ENCODE measurements around the gene CNTFR. TPM values are rescaled to one million over a fixed set of nuclear protein-coding genes. Genes with fewer than 3 reads are reported as not detected.

The CNTFR gene
- total RNA-seq, 1 experiment from 2014 or later, result 2.7 TPM

DNA sequence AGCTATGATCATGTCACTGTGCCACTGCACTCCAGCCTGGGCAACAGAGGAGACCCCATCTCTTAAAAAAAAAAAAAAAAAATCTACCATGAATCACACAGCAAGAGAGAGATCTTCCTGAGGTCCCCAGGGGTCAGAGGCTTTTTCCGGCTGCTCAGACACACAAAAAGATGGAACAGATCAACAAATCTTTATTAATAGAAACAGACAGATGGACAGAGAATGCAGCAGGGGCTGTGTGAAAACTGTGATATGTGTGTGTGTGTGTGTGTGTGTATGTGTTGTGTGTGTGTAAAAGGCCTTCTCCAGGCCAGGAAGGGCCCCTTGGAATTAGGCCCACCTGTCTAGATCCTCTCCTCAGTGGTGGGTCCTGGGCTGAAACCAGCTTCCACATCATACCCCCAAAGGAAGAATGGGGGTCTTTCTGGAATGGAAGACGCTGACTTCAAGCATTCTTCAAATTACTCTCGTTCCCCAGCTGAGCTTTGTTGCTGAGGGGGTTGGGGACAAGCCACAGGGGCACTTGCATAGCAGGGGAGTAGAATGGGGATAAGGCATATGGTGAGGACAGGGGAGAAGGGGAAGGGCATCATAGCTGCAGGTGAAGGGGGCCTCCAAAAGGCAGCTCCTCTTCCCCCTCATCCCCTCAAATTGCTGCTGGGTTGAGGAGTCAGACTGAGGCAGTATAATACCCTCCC is 45.2 kb upstream of the CNTFR start:
- ATAC-seq, result no peak
- Histone ChIP-seq H3K9me3 (ENCODE audit: control insufficient read depth, insufficient read depth, low read depth, low read length) (no peaks in the 10 kb centered on the region), H3K36me3 (ENCODE audit: control insufficient read depth, insufficient read depth, low read length) (no peaks in the 10 kb centered on the region), H3K4me1 (ENCODE audit: control insufficient read depth, insufficient read depth, low read length) (peaks cover 13% of the 10 kb centered on the region), H3K27me3 (ENCODE audit: control insufficient read depth, insufficient read depth, low read length) (no peaks in the 10 kb centered on the region; the same call in 1 of the 2 replicates), H3K4me3 (ENCODE audit: low read depth in 2 of 2, low read length in 2 of 2) (no peak overlapping the region), H3K27ac (ENCODE audit: low read length) (no peak overlapping the region)
- intact Hi-C loops (cut with micrococcal nuclease; ENCODE audit: unreplicated experiment), result loop anchor here (1.0 kb wide), 1 partner anchor 21 kb away; no protein-coding TSS in a partner anchor
- no peak for TF ChIP-seq SIN3A (IDR thresholded peaks at IDR 0.05; ENCODE audit: borderline replicate concordance, insufficient read depth, low read depth, low read length)
- TF ChIP-seq POLR2AphosphoS5 (IDR thresholded peaks at IDR 0.05; ENCODE audit: low read depth, low read length), result 0 out of 2 replicates have a peak, but pooled peaks have one; percentile 23
- DNase-seq (ENCODE audit: low read depth, low spot score), result no peak
- in situ Hi-C loops (cut with HindIII; ENCODE audit: low pct_unique_long_range_greater_than_20kb, low sequenced_read_pairs), result no loop called here
- TSS peak; percentile 94 for BruUV-seq (replicated peaks)
- CTCF ChIA-PET, result interaction anchor here (1.0 to 1.8 kb wide), 6 partner anchors 15 to 31 kb away, joined by 3 to 8 read pairs (median 6); partner anchors contain the start of gene RPP25L
- POLR2A ChIA-PET, result interaction anchor here (0.6 to 0.7 kb wide), 3 partner anchors 15 to 523 kb away, joined by 6 to 11 read pairs (median 8); partner anchors contain the start of gene DCTN3

DNA sequence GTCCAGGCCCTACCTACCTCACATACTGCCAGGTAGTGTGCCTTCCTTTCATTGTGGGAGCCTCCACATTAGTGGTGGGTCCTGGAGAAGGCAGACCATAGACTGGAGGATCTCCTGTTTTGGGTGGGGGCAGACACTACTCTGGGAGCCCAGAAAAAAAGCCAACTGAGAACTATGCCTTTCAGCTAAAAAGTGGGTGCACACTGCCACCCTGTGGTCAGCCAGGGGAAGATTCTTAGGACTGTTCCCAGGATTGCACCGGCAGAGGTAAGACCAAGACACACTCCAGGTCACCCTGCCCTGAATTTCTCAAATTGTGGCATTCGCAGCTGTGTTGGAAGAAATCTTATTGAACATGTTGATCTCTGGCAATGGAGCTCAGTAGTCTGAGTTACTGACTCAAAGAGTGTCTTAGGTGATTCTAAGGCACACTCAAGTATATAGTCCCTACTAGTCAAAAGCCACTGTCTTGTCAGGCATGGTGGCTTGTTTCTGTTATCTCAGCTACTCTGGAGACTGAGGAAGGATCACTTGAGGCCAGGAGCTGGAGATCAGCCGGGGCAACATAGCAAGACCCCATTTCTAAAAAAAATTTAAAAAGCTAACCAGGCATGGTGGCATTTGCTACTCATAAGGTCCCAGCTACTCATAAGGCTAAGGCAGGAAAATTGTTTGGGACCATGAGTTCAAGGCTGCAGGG is 44.5 kb upstream of the CNTFR start:
- no TSS peak for BruUV-seq (replicated peaks)
- Histone ChIP-seq H3K27me3 (ENCODE audit: control insufficient read depth, insufficient read depth, low read length) (peaks cover 6% of the 10 kb centered on the region), H3K27ac (ENCODE audit: low read length) (no peak overlapping the region), H3K9me3 (ENCODE audit: control insufficient read depth, insufficient read depth, low read depth, low read length) (no peaks in the 10 kb centered on the region), H3K36me3 (ENCODE audit: control insufficient read depth, insufficient read depth, low read length) (no peaks in the 10 kb centered on the region), H3K4me1 (ENCODE audit: control insufficient read depth, insufficient read depth, low read length) (peaks cover 13% of the 10 kb centered on the region), H3K4me3 (ENCODE audit: low read depth in 2 of 2, low read length in 2 of 2) (no peak overlapping the region)
- ATAC-seq (peak; percentile 55), DNase-seq (ENCODE audit: low read depth, low spot score) (peak; percentile 65)
- intact Hi-C loops (cut with micrococcal nuclease; ENCODE audit: unreplicated experiment), result loop anchor here (1.0 kb wide), 1 partner anchor 21 kb away; no protein-coding TSS in a partner anchor
- CTCF ChIA-PET, result interaction anchor here (0.5 to 1.8 kb wide), 8 partner anchors 11 to 450 kb away, joined by 3 to 8 read pairs (median 6); partner anchors contain the start of gene RPP25L
- in situ Hi-C loops (cut with HindIII; ENCODE audit: low pct_unique_long_range_greater_than_20kb, low sequenced_read_pairs), result no loop called here
- TF ChIP-seq POLR2AphosphoS5 (IDR thresholded peaks at IDR 0.05; ENCODE audit: low read depth, low read length), result no peak
- TF ChIP-seq, protein P1, sequence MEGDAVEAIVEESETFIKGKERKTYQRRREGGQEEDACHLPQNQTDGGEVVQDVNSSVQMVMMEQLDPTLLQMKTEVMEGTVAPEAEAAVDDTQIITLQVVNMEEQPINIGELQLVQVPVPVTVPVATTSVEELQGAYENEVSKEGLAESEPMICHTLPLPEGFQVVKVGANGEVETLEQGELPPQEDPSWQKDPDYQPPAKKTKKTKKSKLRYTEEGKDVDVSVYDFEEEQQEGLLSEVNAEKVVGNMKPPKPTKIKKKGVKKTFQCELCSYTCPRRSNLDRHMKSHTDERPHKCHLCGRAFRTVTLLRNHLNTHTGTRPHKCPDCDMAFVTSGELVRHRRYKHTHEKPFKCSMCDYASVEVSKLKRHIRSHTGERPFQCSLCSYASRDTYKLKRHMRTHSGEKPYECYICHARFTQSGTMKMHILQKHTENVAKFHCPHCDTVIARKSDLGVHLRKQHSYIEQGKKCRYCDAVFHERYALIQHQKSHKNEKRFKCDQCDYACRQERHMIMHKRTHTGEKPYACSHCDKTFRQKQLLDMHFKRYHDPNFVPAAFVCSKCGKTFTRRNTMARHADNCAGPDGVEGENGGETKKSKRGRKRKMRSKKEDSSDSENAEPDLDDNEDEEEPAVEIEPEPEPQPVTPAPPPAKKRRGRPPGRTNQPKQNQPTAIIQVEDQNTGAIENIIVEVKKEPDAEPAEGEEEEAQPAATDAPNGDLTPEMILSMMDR (IDR thresholded peaks at IDR 0.05), result peak; percentile 95
- POLR2A ChIA-PET, result interaction anchor here (0.6 to 0.7 kb wide), 4 partner anchors 14 to 523 kb away, joined by 3 to 11 read pairs (median 7); partner anchors contain the start of gene DCTN3

DNA sequence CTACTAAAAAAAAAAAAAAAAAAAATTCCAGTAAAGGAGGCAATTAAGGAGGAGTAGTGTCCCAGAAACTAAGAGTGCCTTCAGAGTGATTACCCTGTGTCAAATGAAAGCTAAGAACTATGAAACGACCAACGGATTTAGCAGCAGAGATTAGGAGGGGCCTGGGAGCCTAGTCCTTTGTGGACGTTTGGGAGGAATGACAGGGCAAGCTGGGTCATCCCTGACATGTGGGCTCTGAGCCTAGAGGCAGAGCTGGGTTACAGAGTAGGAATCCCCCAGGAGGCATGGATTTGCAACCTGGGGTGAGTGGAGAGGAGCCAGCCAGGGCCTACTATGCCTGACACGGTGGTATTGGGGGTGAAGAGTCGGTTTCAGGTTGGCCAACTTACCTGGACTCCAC is 43.6 kb upstream of the CNTFR start:
- TF ChIP-seq, protein P1 (IDR thresholded peaks at IDR 0.05), result no peak
- TF ChIP-seq REST (IDR thresholded peaks at IDR 0.05; ENCODE audit: insufficient read depth in 1 of 2, low read depth in 2 of 2, low read length in 1 of 2) (no peak), POLR2AphosphoS5 (IDR thresholded peaks at IDR 0.05; ENCODE audit: low read depth, low read length) (no peak), SIN3A (IDR thresholded peaks at IDR 0.05; ENCODE audit: borderline replicate concordance, insufficient read depth, low read depth, low read length) (no peak), TCF7L2 (IDR thresholded peaks at IDR 0.05; ENCODE audit: low read depth, low read length) (no peak)
- ChIA-PET POLR2A (interaction anchor here (0.6 kb wide), 1 partner anchor 356 kb away, joined by 3 read pairs; no protein-coding TSS in a partner anchor), CTCF (interaction anchor here (0.7 to 1.8 kb wide), 6 partner anchors 12 to 29 kb away, joined by 4 to 9 read pairs (median 6); partner anchors contain the start of gene RPP25L)
- ATAC-seq (no peak), DNase-seq (ENCODE audit: low read depth, low spot score) (no peak)
- intact Hi-C loops (cut with micrococcal nuclease; ENCODE audit: unreplicated experiment) (no loop called here), in situ Hi-C loops (cut with HindIII; ENCODE audit: low pct_unique_long_range_greater_than_20kb, low sequenced_read_pairs) (no loop called here)
- H3K4me3 ChIP-seq (ENCODE audit: low read depth in 2 of 2, low read length in 2 of 2), result no peak overlapping the region
- H3K9me3 ChIP-seq (ENCODE audit: control insufficient read depth, insufficient read depth, low read depth, low read length), result no peaks in the 10 kb centered on the region
- H3K36me3 ChIP-seq (ENCODE audit: control insufficient read depth, insufficient read depth, low read length), result no peaks in the 10 kb centered on the region
- no peak overlapping the region for H3K27ac ChIP-seq (ENCODE audit: low read length)
- peaks cover 9% of the 10 kb centered on the region for H3K27me3 ChIP-seq (ENCODE audit: control insufficient read depth, insufficient read depth, low read length)
- peaks cover 11% of the 10 kb centered on the region for H3K4me1 ChIP-seq (ENCODE audit: control insufficient read depth, insufficient read depth, low read length)
- BruUV-seq (replicated peaks), result no TSS peak
